Embryonic facial prominence (tissue), 1 donor: ENCODE measurements around the gene PRMT3.
"Not testable (repeated sequence)": the region's sequence is repeated elsewhere in the genome, so short reads cannot be mapped to it uniquely, and the experiment has no call there.

Experiments
- DNase-seq: peaks from one replicate; pipeline ENCODE4 v3.0.0-alpha.2; 2016; ENCODE audit errors: extremely low spot score

Gene PRMT3

GRCh38 chr11:20518323-20518834 is 130.9 kb downstream of the PRMT3 start:
- no peak for DNase-seq

- no peak for DNase-seq
These were observed 135.0 kb downstream of the PRMT3 start for GRCh38 chr11:20522536-20522935.

- DNase-seq = no peak
These were observed 142.2 kb downstream of the PRMT3 start for GRCh38 chr11:20529757-20530156.

- no peak for DNase-seq
These were observed 143.6 kb downstream of the PRMT3 start for GRCh38 chr11:20530942-20531703.

GRCh38 chr11:20535271-20535881 is 147.9 kb downstream of the PRMT3 start:
- DNase-seq = no peak

GRCh38 chr11:20536365-20536764 is 148.8 kb downstream of the PRMT3 start:
- DNase-seq = no peak

GRCh38 chr11:20536784-20537183 is 149.3 kb downstream of the PRMT3 start:
- no peak for DNase-seq

- DNase-seq = no peak
These were observed 154.0 kb downstream of the PRMT3 start for GRCh38 chr11:20541503-20541902.

GRCh38 chr11:20544603-20545237 is 157.2 kb downstream of the PRMT3 start:
- no peak for DNase-seq

- no peak for DNase-seq
These were observed 159.9 kb downstream of the PRMT3 start for GRCh38 chr11:20547411-20547810.

- DNase-seq = no peak
These were observed 163.6 kb downstream of the PRMT3 start for GRCh38 chr11:20551096-20551495.

GRCh38 chr11:20555783-20556182 is 168.3 kb downstream of the PRMT3 start:
- no peak for DNase-seq

- not testable (repeated sequence) for DNase-seq
These were observed 168.9 kb downstream of the PRMT3 start for GRCh38 chr11:20556396-20556795.

- no peak for DNase-seq
These were observed 171.2 kb downstream of the PRMT3 start for GRCh38 chr11:20558741-20559140.
